Chondrocyte (in vitro differentiated cells): ENCODE results near the gene ST6GALNAC5. TPM values are rescaled to one million over a fixed set of nuclear protein-coding genes. Genes with fewer than 3 reads are reported as not detected.

Experiments used
- DNase-seq: peaks from one replicate; pipeline ENCODE4 v3.0.0; 2021; ENCODE audit warnings: mixed read lengths, low spot score
- H3K27ac Mint-ChIP-seq: one replicate; pipeline ENCODE4 v1.8.0; 2021; ENCODE audit warnings: mild to moderate bottlenecking, moderate library complexity, mixed read lengths; ENCODE audit not compliant: unreplicated experiment
- H3K27me3 Mint-ChIP-seq: 2 replicates; pipeline ENCODE4 v1.8.0; 2021; ENCODE audit warnings: low read depth, mixed read lengths
- H3K36me3 Mint-ChIP-seq: 2 replicates; pipeline ENCODE4 v1.8.0; 2021; ENCODE audit warnings: low read depth, mixed read lengths
- H3K4me1 Mint-ChIP-seq: 2 replicates; pipeline ENCODE4 v1.8.0; 2021; ENCODE audit warnings: low read depth, mild to moderate bottlenecking, mixed read lengths
- H3K4me3 Mint-ChIP-seq: one replicate; pipeline ENCODE4 v1.8.0; 2021; ENCODE audit warnings: mild to moderate bottlenecking, moderate library complexity, mixed read lengths; ENCODE audit not compliant: unreplicated experiment
- H3K9me3 Mint-ChIP-seq: 2 replicates; pipeline ENCODE4 v1.8.0; 2021; ENCODE audit warnings: low read depth, mixed read lengths
- CTCF ChIP-seq: fragments of 200-600 bp; sonication (generic); IDR thresholded peaks from 2 replicates; pipeline ENCODE4 v1.5.0; 2021; ENCODE audit warnings: antibody characterized with exemption, mild to moderate bottlenecking, moderate library complexity
- total RNA-seq: library from RNA; stranded (reverse); gene quantifications from 3 replicates; pipeline ENCODE4 v1.2.1, GENCODE V29; 2021

The ST6GALNAC5 gene
- total RNA-seq, 1 donor from 2014 or later: 7.3 TPM

GRCh38 chr1:76864383-76864782 is 2.9 kb upstream of the ST6GALNAC5 start:
- peaks cover 1% of the 10 kb centered on the region for H3K36me3 Mint-ChIP-seq
- no peak for DNase-seq

DNA sequence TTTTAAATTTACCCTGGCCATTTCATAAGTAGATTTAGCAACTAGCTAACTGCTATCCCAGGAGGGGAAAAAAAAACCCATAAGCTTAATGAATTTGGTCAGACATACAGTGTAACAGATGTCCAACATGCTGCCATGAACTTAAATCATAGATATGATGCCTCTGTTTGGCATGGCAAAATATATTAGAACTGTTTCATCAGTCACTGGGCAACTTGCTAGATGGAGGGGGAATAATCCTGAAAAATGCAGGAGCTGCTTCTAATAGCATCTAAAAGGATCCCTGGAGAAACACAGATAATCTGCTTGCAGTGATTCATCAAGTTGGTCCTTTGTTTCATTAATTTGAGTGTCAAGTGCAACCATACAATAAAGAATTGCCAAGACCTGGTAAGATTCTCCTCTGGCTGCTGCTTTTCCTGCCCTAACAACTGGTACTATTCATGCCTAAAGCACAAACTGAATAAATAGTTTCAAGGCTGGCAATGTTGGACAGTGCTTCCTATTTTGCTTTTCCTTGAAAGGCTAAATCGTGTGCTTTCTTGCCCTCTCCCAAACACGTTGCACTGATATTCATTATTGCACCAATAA is 1.5 kb upstream of the ST6GALNAC5 start:
- H3K27me3 Mint-ChIP-seq: no peaks in the 10 kb centered on the region
- no peak for TF ChIP-seq CTCF
- DNase-seq: no peak
- H3K27ac Mint-ChIP-seq: no peak overlapping the region
- no peak overlapping the region for H3K4me3 Mint-ChIP-seq
- H3K9me3 Mint-ChIP-seq: no peaks in the 10 kb centered on the region
- peaks cover 24% of the 10 kb centered on the region for H3K4me1 Mint-ChIP-seq
- H3K36me3 Mint-ChIP-seq: no peaks in the 10 kb centered on the region

More at GRCh38 chr1:76864383-76864782, 2.9 kb upstream of the ST6GALNAC5 start:
- Mint-ChIP-seq H3K27me3 (peaks cover under 1% of the 10 kb centered on the region), H3K4me3 (no peak overlapping the region), H3K4me1 (peaks cover 24% of the 10 kb centered on the region), H3K27ac (no peak overlapping the region), H3K9me3 (peaks cover 4% of the 10 kb centered on the region)
- no peak for TF ChIP-seq CTCF

GRCh38 chr1:76866566-76866965 is 714 bp upstream of the ST6GALNAC5 start:
- DNase-seq: no peak
- Mint-ChIP-seq H3K36me3 (no peaks in the 10 kb centered on the region), H3K4me3 (no peak overlapping the region), H3K4me1 (peaks cover 24% of the 10 kb centered on the region), H3K9me3 (no peaks in the 10 kb centered on the region), H3K27ac (no peak overlapping the region), H3K27me3 (no peaks in the 10 kb centered on the region)
- TF ChIP-seq CTCF: no peak

DNA sequence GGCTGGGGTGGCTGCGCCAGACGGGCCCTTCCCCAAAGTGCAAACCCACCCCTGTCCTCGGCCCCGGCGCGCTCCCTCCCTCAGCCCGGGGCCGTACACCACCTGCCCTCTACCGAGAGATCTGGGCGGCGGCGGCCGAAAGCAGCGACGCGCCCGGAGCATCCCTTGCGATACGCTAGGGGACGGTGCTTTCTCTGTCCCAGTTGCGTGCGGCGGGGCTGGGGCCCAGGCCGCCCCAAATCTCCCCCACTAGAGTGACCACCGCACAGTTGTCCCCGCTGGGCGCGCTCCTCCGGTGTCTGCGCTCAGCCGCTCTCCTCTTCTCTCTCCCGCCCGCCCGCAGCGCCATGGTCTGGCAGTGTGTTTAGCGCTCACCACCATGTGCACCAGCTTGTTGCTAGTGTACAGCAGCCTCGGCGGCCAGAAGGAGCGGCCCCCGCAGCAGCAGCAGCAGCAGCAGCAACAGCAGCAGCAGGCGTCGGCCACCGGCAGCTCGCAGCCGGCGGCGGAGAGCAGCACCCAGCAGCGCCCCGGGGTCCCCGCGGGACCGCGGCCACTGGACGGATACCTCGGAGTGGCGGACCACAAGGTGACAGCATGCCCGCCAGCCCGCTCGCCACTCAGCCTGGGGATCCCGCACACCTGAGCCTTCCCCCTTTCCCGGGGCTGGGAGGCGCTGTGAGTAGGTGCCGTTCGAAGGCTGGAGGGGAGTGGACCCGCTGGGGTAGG is 1.0 kb downstream of the ST6GALNAC5 start:
- peak; percentile 71 for TF ChIP-seq CTCF

DNA sequence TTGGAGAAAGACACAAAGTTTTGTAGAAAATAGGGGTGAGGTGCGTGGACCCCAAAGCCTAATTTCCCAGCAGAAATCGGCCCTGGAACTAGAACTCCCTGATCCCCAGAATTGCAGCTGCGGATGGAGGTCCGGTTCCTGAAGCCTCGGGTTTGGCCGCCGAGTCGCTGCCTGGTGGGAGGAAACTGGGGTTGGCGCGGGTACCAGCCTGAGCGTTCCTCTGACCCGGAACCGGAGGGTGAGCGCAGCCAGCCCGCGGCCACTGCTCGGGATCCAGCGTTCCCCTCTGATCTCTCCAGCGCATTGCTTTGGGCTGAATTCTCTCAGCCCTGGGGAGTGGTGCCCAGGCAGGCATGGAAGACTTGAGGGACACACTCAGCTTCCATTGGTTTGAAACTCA is 1.6 kb downstream of the ST6GALNAC5 start:
- no peak for DNase-seq
- no peak for TF ChIP-seq CTCF
- H3K36me3 Mint-ChIP-seq: peaks cover 3% of the 10 kb centered on the region
- H3K27ac Mint-ChIP-seq: no peak overlapping the region
- peaks cover 19% of the 10 kb centered on the region for H3K4me1 Mint-ChIP-seq
- H3K9me3 Mint-ChIP-seq: peaks cover 4% of the 10 kb centered on the region
- H3K4me3 Mint-ChIP-seq: peak overlapping the region; percentile 88
- H3K27me3 Mint-ChIP-seq: no peaks in the 10 kb centered on the region

More for the DNA sequence above, 1.0 kb downstream of the ST6GALNAC5 start:
- H3K4me3 Mint-ChIP-seq: peak overlapping the region; percentile 88
- H3K4me1 Mint-ChIP-seq: peaks cover 19% of the 10 kb centered on the region
- H3K9me3 Mint-ChIP-seq: peaks cover 4% of the 10 kb centered on the region
- H3K27me3 Mint-ChIP-seq: no peaks in the 10 kb centered on the region
- H3K27ac Mint-ChIP-seq: no peak overlapping the region
- peak; percentile 94 for DNase-seq
- peaks cover 2% of the 10 kb centered on the region for H3K36me3 Mint-ChIP-seq
